OCI-LY3 (cell line): ENCODE data around the gene TMEM87B.

ENCODE experiments used
- EZH2phosphoT487 ChIP-seq: fragments of 200-600 bp; shearing (Covaris generic); IDR thresholded peaks from 2 replicates; pipeline ENCODE4 v1.6.1; 2018; ENCODE audit warnings: antibody characterized with exemption, mixed run types, low read depth
- TF ChIP-seq, protein P1 (sequence below): fragments of 200-600, 300-600 bp; sonication (generic); IDR thresholded peaks from 2 replicates; pipeline ENCODE4 v1.5.1; 2014; ENCODE audit warnings: antibody characterized with exemption, low read length, low read depth

GRCh38 chr2:112065486-112065885, 10.4 kb downstream of the TMEM87B start:
- TF ChIP-seq, protein P1, sequence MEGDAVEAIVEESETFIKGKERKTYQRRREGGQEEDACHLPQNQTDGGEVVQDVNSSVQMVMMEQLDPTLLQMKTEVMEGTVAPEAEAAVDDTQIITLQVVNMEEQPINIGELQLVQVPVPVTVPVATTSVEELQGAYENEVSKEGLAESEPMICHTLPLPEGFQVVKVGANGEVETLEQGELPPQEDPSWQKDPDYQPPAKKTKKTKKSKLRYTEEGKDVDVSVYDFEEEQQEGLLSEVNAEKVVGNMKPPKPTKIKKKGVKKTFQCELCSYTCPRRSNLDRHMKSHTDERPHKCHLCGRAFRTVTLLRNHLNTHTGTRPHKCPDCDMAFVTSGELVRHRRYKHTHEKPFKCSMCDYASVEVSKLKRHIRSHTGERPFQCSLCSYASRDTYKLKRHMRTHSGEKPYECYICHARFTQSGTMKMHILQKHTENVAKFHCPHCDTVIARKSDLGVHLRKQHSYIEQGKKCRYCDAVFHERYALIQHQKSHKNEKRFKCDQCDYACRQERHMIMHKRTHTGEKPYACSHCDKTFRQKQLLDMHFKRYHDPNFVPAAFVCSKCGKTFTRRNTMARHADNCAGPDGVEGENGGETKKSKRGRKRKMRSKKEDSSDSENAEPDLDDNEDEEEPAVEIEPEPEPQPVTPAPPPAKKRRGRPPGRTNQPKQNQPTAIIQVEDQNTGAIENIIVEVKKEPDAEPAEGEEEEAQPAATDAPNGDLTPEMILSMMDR: no peak
- TF ChIP-seq EZH2phosphoT487: no peak
